CD4-positive, alpha-beta T cell (primary cell): ENCODE results near the gene LTB. TPM values are rescaled to one million over a fixed set of nuclear protein-coding genes. Genes with fewer than 3 reads are reported as not detected.
A peak's percentile ranks its signal among the peaks of the same experiment; 100 is the strongest.

ENCODE experiments used
- ATAC-seq: fragments of 200-7000 bp; cut with Tn5 transposase; one replicate; pipeline ENCODE4 v1.10.0; 2022; ENCODE audit warnings: mild to moderate bottlenecking; ENCODE audit not compliant: poor library complexity
- CTCF ChIA-PET: fragments of 350-600 bp; sonication (Branson Sonifier 250); formaldehyde crosslinking; loops from one replicate; lab custom pipeline; 2021; ENCODE audit warnings: antibody characterized with exemption, inconsistent platforms; lab: Charles Lee
- POLR2A ChIA-PET: fragments of 350-600 bp; sonication (Branson Sonifier 250); formaldehyde crosslinking; loops from one replicate; lab custom pipeline; 2021; ENCODE audit warnings: antibody characterized with exemption, inconsistent platforms; lab: Charles Lee
- DNase-seq, 14 experiments: peaks; one replicate each; pipeline ENCODE4 v3.0.0-alpha.2; 2013 to 2020; ENCODE audit warnings: mixed read lengths in 2 of 14
- H3K27ac ChIP-seq, 2 donors: one replicate each; pipeline versions ENCODE4 v1.5.1 to v1.7.0; 2013; ENCODE audit warnings: low read length in 2 of 2, low read depth in 1 of 2, mild to moderate bottlenecking in 1 of 2
- H3K27me3 ChIP-seq, 2 experiments: 1 replicate in 1 of 2; 2 replicates in 1 of 2; pipeline versions ENCODE4 v1.6.1 to v1.7.0; 2013; ENCODE audit warnings: low read length in 2 of 2, control low read depth in 1 of 2, mild to moderate bottlenecking in 1 of 2, moderate library complexity in 1 of 2; ENCODE audit not compliant: insufficient read depth in 2 of 2, control insufficient read depth in 1 of 2
- H3K36me3 ChIP-seq: one replicate; pipeline ENCODE4 v1.6.1; 2013; ENCODE audit warnings: low read length, control low read depth; ENCODE audit not compliant: insufficient read depth
- H3K4me1 ChIP-seq: one replicate; pipeline ENCODE4 v1.6.1; 2013; ENCODE audit warnings: low read length, control low read depth; ENCODE audit not compliant: insufficient read depth
- H3K4me3 ChIP-seq: one replicate; pipeline ENCODE4 v1.5.1; 2013; ENCODE audit warnings: mild to moderate bottlenecking, low read length, moderate library complexity
- H3K9me3 ChIP-seq, 2 experiments: 1 replicate in 1 of 2; 2 replicates in 1 of 2; pipeline versions ENCODE4 v1.6.1 to v1.7.0; 2013; ENCODE audit warnings: low read length in 2 of 2, mild to moderate bottlenecking in 2 of 2, control low read depth in 1 of 2, moderate library complexity in 1 of 2; ENCODE audit not compliant: control insufficient read depth in 1 of 2, insufficient read depth in 1 of 2
- H3K27ac Mint-ChIP-seq: one replicate; pipeline ENCODE4 v1.8.0; 2020; ENCODE audit warnings: mixed read lengths
- H3K27me3 Mint-ChIP-seq: one replicate; pipeline ENCODE4 v1.8.0; 2021; ENCODE audit warnings: mixed read lengths
- H3K36me3 Mint-ChIP-seq: one replicate; pipeline ENCODE4 v1.8.0; 2021; ENCODE audit warnings: low read depth, mixed read lengths
- H3K4me1 Mint-ChIP-seq: one replicate; pipeline ENCODE4 v1.8.0; 2021; ENCODE audit warnings: low read depth, mixed read lengths
- H3K4me3 Mint-ChIP-seq: one replicate; pipeline ENCODE4 v1.8.0; 2020; ENCODE audit warnings: mild to moderate bottlenecking, mixed read lengths
- H3K9me3 Mint-ChIP-seq: one replicate; pipeline ENCODE4 v1.8.0; 2020; ENCODE audit warnings: mixed read lengths
- intact Hi-C, 2 experiments: fragments of 100-400 bp; cut with DNase I in 1 of 2; cut with micrococcal nuclease in 1 of 2; formaldehyde crosslinking; loops; one replicate each; pipeline versions ENCODE4 v1.15.1 to v1.9.0; 2023 to 2025; cut with DNase I, micrococcal nuclease
- total RNA-seq, 174 experiments: library from RNA in 2 of 174; stranded (reverse) in 2 of 174; gene quantifications; one replicate each; pipeline ENCODE4 v1.2.3 and lab custom pipeline; 2021 to 2026
- TF ChIP-seq, protein P1 (sequence below): fragments of 200-600 bp; IDR thresholded peaks from one replicate; pipeline ENCODE4 v1.8.0; 2022; ENCODE audit warnings: antibody characterized with exemption, mild to moderate bottlenecking

LTB gene
- total RNA-seq, 2 experiments from 2014 or later, result 239 to 244 TPM

DNA sequence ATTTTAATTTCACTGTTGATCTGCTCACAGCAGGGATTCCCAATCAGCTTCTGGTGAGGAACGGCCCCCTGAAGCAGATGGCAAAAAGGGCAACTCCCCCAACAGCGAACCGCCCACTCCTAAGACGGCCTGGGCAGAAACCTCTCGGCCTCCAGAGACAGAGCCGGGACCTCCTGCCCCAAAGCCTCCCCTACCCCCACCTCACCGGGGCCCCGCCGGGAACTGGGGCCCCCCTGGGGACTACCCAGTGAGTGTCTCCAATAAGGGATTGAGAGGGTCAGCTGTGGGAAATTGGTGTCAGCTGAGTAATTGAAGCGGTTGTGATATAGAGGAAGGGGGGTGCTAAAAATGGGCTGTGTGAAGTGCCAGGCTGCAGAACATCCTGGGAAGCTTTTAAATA lies 44.7 kb upstream of the LTB start:
- Histone ChIP-seq H3K4me1 (peaks cover 8% of the 10 kb centered on the region), H3K9me3 (no peaks in the 10 kb centered on the region), H3K36me3 (peaks cover 96% of the 10 kb centered on the region), H3K27me3 (no peaks in the 10 kb centered on the region), H3K4me3 (no peak overlapping the region), H3K27ac (no peak overlapping the region)
- Mint-ChIP-seq H3K9me3 (no peaks in the 10 kb centered on the region), H3K4me3 (no peak overlapping the region), H3K27me3 (no peaks in the 10 kb centered on the region), H3K36me3 (peaks cover 94% of the 10 kb centered on the region), H3K4me1 (peaks cover 10% of the 10 kb centered on the region), H3K27ac (peak overlapping the region; percentile 6)
- intact Hi-C loops, result no loop called here
- no peak for DNase-seq
- POLR2A ChIA-PET, result interaction anchor here (1.0 to 1.5 kb wide), 3 partner anchors 11 to 25 kb away, joined by 3 to 4 read pairs (median 3); no protein-coding TSS in a partner anchor
- ATAC-seq, result no peak
- TF ChIP-seq, protein P1, sequence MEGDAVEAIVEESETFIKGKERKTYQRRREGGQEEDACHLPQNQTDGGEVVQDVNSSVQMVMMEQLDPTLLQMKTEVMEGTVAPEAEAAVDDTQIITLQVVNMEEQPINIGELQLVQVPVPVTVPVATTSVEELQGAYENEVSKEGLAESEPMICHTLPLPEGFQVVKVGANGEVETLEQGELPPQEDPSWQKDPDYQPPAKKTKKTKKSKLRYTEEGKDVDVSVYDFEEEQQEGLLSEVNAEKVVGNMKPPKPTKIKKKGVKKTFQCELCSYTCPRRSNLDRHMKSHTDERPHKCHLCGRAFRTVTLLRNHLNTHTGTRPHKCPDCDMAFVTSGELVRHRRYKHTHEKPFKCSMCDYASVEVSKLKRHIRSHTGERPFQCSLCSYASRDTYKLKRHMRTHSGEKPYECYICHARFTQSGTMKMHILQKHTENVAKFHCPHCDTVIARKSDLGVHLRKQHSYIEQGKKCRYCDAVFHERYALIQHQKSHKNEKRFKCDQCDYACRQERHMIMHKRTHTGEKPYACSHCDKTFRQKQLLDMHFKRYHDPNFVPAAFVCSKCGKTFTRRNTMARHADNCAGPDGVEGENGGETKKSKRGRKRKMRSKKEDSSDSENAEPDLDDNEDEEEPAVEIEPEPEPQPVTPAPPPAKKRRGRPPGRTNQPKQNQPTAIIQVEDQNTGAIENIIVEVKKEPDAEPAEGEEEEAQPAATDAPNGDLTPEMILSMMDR, result no peak
- CTCF ChIA-PET, result interaction anchor here (1.0 kb wide), 1 partner anchor 76 kb away, joined by 3 read pairs; no protein-coding TSS in a partner anchor

DNA sequence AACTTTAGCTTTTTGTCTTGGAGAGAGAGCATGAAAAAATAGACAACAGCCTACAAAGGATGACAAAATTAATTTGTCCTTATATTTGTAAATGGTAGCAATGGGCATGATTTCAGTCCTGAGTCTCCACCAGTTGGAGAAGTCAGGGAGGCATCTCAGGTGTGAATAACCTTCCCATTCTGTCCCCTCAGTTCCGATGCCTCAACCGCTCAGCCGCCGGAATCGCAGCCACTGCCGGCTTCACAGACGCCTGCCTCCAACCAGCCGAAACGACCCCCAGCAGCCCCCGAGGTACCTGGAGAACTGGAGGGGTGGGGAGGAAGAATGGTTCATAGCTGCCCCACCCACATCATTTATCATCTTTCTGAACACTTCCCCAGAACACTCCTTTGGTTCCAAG lies 41.8 kb upstream of the LTB start:
- POLR2A ChIA-PET, result no interaction called here
- ATAC-seq, result no peak
- Histone ChIP-seq H3K27ac (no peak overlapping the region), H3K27me3 (no peaks in the 10 kb centered on the region), H3K36me3 (peaks cover 67% of the 10 kb centered on the region), H3K9me3 (no peaks in the 10 kb centered on the region), H3K4me3 (no peak overlapping the region), H3K4me1 (peaks cover 27% of the 10 kb centered on the region)
- peaks cover 79% of the 10 kb centered on the region for H3K36me3 Mint-ChIP-seq
- H3K27ac Mint-ChIP-seq, result no peak overlapping the region
- intact Hi-C loops, result no loop called here
- H3K4me1 Mint-ChIP-seq, result peaks cover 29% of the 10 kb centered on the region
- no peak for DNase-seq
- H3K27me3 Mint-ChIP-seq, result no peaks in the 10 kb centered on the region
- TF ChIP-seq, protein P1, result no peak
- H3K4me3 Mint-ChIP-seq, result no peak overlapping the region
- CTCF ChIA-PET, result no interaction called here
- no peaks in the 10 kb centered on the region for H3K9me3 Mint-ChIP-seq

DNA sequence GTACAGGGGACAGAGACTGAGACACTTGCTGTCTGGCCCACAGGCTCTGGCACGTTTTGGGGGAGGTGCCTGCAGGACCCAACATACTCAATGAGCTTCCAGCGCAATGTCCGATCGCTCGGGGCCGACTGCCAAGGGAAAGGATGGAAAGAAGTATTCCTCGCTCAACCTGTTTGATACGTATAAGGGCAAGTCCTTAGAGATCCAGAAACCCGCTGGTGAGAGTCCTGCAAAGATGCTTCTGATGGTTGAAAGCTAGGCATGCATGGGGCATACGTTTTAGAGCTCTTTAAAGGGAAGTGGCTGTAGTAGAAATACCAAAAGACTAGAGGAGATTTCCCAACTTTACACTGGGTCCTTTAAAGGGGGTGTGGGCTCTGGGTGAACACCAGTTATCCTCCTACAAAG lies 40.5 kb upstream of the LTB start:
- H3K27ac ChIP-seq, result peak overlapping the region in 1 of 2 donors; percentile 89

More for the DNA sequence above, 40.5 kb upstream of the LTB start:
- ATAC-seq (no peak), DNase-seq (no peak)
- Histone ChIP-seq H3K36me3 (peaks cover 53% of the 10 kb centered on the region), H3K4me3 (no peak overlapping the region), H3K9me3 (no peaks in the 10 kb centered on the region), H3K27me3 (no peaks in the 10 kb centered on the region), H3K4me1 (peaks cover 27% of the 10 kb centered on the region)
- no peaks in the 10 kb centered on the region for H3K27me3 Mint-ChIP-seq
- H3K27ac Mint-ChIP-seq, result peak overlapping the region; percentile 92
- peak overlapping the region; percentile 93 for H3K4me3 Mint-ChIP-seq
- peaks cover 66% of the 10 kb centered on the region for H3K36me3 Mint-ChIP-seq
- POLR2A ChIA-PET, result interaction anchor here (1.0 to 4.9 kb wide), 7 partner anchors 24 to 128 kb away, joined by 3 to 46 read pairs (median 6); partner anchors contain the start of genes BAG6, C6orf47, DDX39B and GPANK1
- no peaks in the 10 kb centered on the region for H3K9me3 Mint-ChIP-seq
- intact Hi-C loops, result no loop called here
- peaks cover 29% of the 10 kb centered on the region for H3K4me1 Mint-ChIP-seq
- CTCF ChIA-PET, result interaction anchor here (1.3 to 1.4 kb wide), 3 partner anchors 13 to 147 kb away, joined by 3 to 8 read pairs (median 4); partner anchors contain the start of gene BAG6
- TF ChIP-seq, protein P1, result no peak
